HG03066 (cell line): ENCODE results near the gene FRY.

Source experiments
- ATAC-seq: cut with Tn5 transposase; IDR thresholded peaks from one replicate; pipeline ENCODE4 v1.9.1; 2021; ENCODE audit warnings: low read depth; ENCODE audit not compliant: unreplicated experiment

Gene FRY

GRCh38 chr13:32284927-32285632 is 253.5 kb downstream of the FRY start:
- no peak for ATAC-seq

GRCh38 chr13:32285633-32285965 is 254.0 kb downstream of the FRY start:
- ATAC-seq: no peak

DNA sequence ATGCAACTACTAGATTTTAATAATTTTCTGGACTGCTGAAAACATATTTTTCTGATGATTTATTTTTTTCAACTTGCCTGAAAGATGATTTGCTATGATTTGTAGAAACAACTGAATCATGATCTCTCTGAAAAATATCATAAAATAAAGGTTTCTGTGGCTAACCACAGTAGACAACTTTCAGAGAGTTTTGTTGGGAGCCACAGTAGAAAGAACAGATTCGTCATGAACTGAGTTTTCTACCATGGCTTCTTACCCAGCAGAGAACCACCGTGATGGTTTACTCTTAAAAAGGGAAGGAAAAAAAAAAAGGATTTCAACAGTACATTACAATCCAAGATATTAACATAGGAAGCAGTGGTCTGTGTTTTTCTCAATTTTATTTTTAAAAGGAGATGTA is 265.6 kb downstream of the FRY start:
- no peak for ATAC-seq

- ATAC-seq: no peak
Measured at GRCh38 chr13:32298695-32299094, 267.1 kb downstream of the FRY start.

GRCh38 chr13:32299893-32300292 is 268.3 kb downstream of the FRY start:
- ATAC-seq: no peak

- ATAC-seq: no peak
Measured at GRCh38 chr13:32300406-32300805, 268.8 kb downstream of the FRY start.

DNA sequence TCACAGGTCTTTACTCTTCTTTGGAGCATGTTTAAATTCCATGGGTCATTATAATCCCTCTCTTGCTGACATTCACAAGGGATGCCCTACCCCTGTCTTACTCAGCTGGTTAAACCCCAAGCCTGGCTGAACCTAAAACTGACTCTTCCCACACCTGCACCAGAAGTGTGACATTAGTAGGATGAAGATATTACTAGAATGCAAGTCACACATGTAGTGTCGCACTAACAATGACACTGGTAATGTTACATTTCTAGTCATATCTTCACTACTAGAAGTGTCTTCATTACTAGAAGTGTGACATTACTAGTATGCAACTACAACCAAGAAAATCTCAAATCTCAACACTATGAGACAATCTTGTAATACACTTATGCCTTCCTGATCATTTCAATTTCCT is 269.3 kb downstream of the FRY start:
- ATAC-seq: no peak

GRCh38 chr13:32302461-32302860 is 270.9 kb downstream of the FRY start:
- no peak for ATAC-seq

DNA sequence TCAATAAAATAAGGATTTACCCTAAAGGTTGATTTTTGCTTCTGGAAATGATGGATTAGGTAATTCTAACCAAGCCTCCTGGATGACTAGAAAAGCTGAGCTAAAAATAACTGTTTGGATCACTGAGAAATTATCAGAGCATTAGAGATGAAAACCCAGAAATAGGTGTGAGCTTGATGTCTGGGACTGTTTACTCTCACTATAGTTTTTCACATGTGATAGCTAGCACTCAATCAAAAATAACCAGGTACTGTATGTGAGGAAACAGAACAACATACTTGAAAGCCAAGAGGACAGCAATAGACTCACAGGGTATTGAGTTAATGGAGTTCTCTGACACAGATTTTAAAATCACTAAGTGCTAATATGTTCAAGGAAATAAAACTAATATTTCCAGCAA is 274.1 kb downstream of the FRY start:
- ATAC-seq: no peak

- ATAC-seq: no peak
Measured at GRCh38 chr13:32309312-32310133, 277.9 kb downstream of the FRY start.

DNA sequence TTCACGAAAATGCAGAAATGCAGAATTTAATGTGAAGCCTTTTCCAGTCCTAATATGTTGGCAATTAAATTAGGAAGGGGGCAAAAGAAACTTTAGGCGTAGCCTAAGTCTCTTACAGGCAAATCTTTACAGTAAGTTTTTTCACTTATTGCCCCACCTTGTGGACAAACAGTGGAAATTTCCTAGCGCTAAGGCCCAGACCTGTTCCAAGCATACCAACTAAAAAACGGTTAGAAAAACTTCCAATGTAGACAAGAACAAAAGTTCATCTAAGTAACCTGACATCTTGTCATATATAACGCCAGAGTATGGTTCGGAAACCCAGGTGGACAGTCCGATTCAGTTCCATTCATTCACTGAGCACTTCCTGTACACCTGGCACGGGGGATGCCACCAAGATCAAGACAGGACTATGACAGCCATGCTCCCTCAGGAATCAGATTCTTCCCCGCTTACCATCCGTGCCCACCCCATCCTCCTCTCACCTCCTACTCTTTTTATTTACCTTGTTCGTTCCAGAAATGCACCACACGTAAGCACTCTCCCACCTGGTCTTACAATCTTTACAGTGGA is 278.6 kb downstream of the FRY start:
- peak; percentile 51 for ATAC-seq

GRCh38 chr13:32311188-32311897 is 279.8 kb downstream of the FRY start:
- ATAC-seq: no peak

DNA sequence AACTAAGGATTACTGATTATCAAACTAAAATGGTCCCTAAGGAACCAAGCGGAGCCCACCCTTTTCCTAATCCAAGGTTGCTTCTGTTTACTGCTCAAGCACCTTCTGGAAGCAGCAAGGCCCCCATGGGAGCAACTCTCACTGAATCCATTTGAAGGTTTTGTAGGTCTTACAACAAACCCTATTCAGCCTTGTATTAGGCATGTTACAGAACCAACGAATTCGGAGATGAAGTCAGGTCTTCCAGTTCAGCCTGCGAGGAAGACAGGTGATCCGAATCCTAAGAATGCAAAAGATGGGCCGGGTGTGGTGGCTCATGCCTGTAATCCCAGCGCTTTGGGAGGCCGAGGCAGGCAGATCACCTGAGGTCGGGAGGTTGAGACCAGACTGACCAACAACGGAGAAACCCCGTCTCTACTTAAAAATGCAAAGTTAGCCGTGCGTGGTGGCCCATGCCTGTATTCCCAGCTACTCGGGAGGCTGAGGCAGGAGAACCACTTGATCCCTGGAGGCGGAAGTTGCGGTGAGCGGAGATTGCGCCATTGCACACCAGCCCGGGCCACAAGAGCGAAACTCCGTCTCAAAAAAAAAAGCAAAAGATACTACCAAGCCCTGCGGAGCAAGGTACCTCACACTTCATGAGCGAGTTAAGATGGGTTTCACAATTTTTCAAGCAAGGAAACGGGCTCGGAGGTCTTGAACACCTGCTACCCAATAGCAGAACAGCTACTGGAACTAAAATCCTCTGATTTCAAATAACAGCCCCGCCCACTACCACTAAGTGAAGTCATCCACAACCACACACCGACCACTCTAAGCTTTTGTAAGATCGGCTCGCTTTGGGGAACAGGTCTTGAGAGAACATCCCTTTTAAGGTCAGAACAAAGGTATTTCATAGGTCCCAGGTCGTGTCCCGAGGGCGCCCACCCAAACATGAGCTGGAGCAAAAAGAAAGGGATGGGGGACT is 283.0 kb downstream of the FRY start:
- peak; percentile 27 for ATAC-seq

DNA sequence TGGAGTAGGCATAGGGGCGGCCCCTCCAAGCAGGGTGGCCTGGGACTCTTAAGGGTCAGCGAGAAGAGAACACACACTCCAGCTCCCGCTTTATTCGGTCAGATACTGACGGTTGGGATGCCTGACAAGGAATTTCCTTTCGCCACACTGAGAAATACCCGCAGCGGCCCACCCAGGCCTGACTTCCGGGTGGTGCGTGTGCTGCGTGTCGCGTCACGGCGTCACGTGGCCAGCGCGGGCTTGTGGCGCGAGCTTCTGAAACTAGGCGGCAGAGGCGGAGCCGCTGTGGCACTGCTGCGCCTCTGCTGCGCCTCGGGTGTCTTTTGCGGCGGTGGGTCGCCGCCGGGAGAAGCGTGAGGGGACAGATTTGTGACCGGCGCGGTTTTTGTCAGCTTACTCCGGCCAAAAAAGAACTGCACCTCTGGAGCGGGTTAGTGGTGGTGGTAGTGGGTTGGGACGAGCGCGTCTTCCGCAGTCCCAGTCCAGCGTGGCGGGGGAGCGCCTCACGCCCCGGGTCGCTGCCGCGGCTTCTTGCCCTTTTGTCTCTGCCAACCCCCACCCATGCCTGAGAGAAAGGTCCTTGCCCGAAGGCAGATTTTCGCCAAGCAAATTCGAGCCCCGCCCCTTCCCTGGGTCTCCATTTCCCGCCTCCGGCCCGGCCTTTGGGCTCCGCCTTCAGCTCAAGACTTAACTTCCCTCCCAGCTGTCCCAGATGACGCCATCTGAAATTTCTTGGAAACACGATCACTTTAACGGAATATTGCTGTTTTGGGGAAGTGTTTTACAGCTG is 283.9 kb downstream of the FRY start, which contains the start of the genes BRCA2 and ZAR1L:
Gene BRCA2 (plus strand): TSS at position 271 of the 790 bp plus-strand sequence. CDS start 953 bp downstream, outside the sequence.
Gene ZAR1L (minus strand): TSS at position 126 of the 790 bp plus-strand sequence. CDS start 3,438 bp downstream, outside the sequence.
- peak; percentile 91 for ATAC-seq

DNA sequence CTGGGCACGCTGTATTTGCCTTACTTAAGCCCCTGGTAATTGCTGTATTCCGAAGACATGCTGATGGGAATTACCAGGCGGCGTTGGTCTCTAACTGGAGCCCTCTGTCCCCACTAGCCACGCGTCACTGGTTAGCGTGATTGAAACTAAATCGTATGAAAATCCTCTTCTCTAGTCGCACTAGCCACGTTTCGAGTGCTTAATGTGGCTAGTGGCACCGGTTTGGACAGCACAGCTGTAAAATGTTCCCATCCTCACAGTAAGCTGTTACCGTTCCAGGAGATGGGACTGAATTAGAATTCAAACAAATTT is 284.4 kb downstream of the FRY start:
- peak; percentile 49 for ATAC-seq

- no peak for ATAC-seq
Measured at GRCh38 chr13:32316501-32316900, 284.9 kb downstream of the FRY start.

DNA sequence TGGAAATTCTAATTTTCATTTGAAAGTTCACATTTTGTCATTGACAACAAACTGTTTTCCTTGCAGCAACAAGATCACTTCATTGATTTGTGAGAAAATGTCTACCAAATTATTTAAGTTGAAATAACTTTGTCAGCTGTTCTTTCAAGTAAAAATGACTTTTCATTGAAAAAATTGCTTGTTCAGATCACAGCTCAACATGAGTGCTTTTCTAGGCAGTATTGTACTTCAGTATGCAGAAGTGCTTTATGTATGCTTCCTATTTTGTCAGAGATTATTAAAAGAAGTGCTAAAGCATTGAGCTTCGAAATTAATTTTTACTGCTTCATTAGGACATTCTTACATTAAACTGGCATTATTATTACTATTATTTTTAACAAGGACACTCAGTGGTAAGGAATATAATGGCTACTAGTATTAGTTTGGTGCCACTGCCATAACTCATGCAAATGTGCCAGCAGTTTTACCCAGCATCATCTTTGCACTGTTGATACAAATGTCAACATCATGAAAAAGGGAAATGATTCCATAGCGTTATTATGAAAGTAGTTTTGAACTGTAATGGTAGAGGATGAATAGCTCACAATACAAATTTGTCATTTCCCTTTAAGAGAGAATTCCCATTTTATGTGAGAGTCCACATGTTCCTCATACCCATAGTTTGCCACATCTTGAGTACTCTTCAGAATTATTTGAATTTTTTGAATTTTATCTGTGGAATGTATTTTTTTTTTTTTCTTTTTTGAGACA is 286.3 kb downstream of the FRY start:
- ATAC-seq: no peak

DNA sequence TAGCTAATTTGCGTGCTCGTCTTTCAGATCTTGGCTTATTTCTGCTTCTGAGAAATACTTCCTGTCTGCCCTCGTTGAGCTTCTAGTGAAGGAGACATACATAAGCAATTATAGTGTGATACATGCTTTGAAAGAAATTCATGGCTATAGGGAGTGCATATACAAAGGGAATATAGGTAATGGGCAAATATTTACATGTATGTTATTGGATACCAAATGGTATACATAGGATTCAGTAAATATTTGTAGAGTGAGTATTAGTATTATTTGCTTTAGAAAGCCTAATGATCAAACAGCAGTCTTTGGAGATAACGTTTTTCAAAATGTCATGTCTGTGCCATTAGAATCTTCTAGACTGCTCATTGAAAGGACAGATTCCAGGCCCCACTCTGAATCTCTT is 289.0 kb downstream of the FRY start:
- no peak for ATAC-seq
